Mesodermal cell (in vitro differentiated cells): ENCODE measurements around the gene SMAD2.
"Not testable (repeated sequence)": the region's sequence is repeated elsewhere in the genome, so short reads cannot be mapped to it uniquely, and the experiment has no call there.

Source experiments
- H3K27ac ChIP-seq: 2 replicates; pipeline ENCODE4 v1.7.0; 2013; ENCODE audit warnings: mild to moderate bottlenecking, low read depth, low read length, moderate library complexity; ENCODE audit not compliant: severe bottlenecking
- H3K36me3 ChIP-seq: 2 replicates; pipeline ENCODE4 v1.7.1; 2013; ENCODE audit warnings: mild to moderate bottlenecking, low read length, moderate library complexity; ENCODE audit not compliant: control insufficient read depth, insufficient read depth
- H3K4me1 ChIP-seq: one replicate; pipeline ENCODE4 v1.7.1; 2013; ENCODE audit warnings: mild to moderate bottlenecking, low read length; ENCODE audit not compliant: insufficient read depth, control insufficient read depth, poor library complexity, severe bottlenecking
- H3K4me3 ChIP-seq: 2 replicates; pipeline ENCODE4 v1.7.0; 2013; ENCODE audit warnings: low read length, control low read depth, mild to moderate bottlenecking; ENCODE audit not compliant: insufficient read depth, poor library complexity, severe bottlenecking; ENCODE audit errors: extremely low read depth
- H3K9me3 ChIP-seq: 2 replicates; pipeline ENCODE4 v1.7.1; 2013; ENCODE audit warnings: mild to moderate bottlenecking, low read length, moderate library complexity; ENCODE audit not compliant: control insufficient read depth
- WGBS, 2 experiments: methylation state at CpG; one replicate each; pipeline ENCODE4 v1.1.5; 2013; ENCODE audit warnings: missing lambda C conversion rate in 2 of 2; ENCODE audit not compliant: insufficient coverage in 2 of 2; 5-methylcytosine and 5-hydroxymethylcytosine counted together

The SMAD2 gene

DNA sequence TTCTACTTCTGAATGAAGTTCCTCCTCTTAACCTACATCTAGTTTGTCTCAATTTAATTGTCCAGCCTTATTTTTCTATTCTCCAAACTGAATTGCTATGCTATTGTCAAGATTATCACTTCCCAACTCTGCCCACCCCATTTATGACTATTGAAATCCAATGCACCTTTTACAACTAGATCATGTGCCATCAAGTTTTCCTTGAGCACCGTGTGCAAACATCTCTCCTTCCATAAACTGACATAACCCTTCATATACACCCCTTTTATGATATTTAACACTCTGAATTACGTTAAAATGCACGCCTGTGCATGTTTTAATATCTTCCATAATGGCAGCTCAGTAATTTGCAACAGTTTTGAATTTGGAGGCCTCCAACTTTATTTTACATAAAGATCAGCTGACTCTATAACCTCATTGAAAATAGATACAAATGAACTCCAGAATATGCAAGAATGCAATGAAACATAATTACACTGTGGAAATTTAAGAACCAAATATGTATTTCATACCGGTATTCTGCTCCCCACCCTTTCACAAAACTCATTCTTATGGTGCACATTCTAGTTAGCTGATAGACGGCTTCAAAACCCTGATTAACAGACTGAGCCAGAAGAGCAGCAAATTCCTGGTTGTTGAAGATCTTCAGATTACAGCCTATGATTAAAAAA is 85.5 kb downstream of the SMAD2 start:
- Histone ChIP-seq H3K4me3 (no peak overlapping the region), H3K27ac (no peak overlapping the region), H3K4me1 (no peaks in the 10 kb centered on the region), H3K9me3 (no peaks in the 10 kb centered on the region), H3K36me3 (peaks cover 66% of the 10 kb centered on the region)
- WGBS, 2 experiments = 70 to 93% methylated on average over 1 to 3 of the region's 5 CpGs

DNA sequence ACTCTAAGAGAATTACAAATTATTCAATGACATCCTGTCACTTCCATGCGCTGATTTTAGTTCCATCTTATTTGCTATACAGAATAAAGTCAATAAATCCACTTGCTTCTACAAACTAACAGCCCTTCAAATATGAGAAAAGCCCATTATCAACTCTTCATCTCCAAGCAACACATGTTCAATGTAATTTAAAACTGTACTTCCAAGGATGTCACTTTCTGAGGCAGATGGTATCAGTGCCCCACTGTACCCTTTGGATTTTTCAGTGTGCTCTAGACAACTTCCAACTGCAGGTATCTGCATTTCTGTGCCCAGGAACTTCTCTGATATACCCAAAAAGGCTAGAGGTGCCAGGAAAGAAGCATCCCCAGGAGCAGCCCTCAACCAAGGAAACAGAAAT is 87.6 kb downstream of the SMAD2 start:
- Histone ChIP-seq H3K9me3 (no peaks in the 10 kb centered on the region), H3K36me3 (peaks cover 74% of the 10 kb centered on the region), H3K4me1 (no peaks in the 10 kb centered on the region), H3K4me3 (no peak overlapping the region), H3K27ac (no peak overlapping the region)
- WGBS, 2 experiments = 100% methylated on average over 1 of the region's 1 CpG

DNA sequence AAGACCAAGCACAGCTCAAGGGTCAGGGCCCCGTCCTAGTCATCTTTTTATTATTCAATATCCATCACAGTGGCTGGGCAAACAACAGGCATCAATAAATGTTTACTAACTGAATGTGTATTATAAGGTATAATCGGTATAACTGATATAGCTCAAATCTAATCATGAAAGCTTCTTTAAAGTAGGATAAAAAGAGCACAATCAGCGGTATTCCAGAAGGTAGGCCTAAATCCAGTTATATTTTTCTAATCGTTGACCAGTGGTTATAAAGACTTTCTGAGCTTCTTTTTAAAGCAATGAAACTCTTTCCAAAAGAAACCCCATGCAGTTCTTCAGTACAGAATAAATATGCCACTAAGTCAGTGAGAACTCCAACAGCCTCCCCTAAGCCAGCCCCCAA is 92.1 kb downstream of the SMAD2 start:
- H3K36me3 ChIP-seq = peaks cover 92% of the 10 kb centered on the region
- no peaks in the 10 kb centered on the region for H3K9me3 ChIP-seq
- 94 to 100% methylated on average over 2 of the region's 4 CpGs for WGBS, 2 experiments

DNA sequence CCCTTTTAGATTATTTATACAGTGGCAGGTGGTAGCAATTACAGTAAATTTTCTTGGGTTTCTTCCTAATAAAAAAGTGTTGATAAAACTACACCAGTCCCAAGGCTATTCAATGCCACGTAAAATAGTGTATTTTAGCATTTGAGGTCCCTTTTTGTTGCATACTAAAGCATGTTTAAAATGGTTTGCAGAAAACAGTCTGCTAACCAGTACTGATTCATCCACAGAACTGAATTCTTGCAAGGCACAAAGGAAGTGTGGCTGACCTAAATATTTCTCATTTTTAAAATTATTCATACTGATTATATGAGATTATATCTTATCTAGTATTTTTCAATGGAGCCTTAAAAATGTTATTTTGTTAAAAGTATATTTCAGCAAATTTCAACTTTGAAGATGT is 98.1 kb downstream of the SMAD2 start:
- no peaks in the 10 kb centered on the region for H3K4me1 ChIP-seq
- no peak overlapping the region for H3K4me3 ChIP-seq
- no peak overlapping the region for H3K27ac ChIP-seq
- 100% methylated on average over 1 of the region's 1 CpG; no CpG with 5 or more reads in 1 of the 2 experiments for whole genome bisulfite sequencing, 2 experiments
- H3K9me3 ChIP-seq = no peaks in the 10 kb centered on the region
- H3K36me3 ChIP-seq = peaks cover 76% of the 10 kb centered on the region

More for the DNA sequence above, 92.1 kb downstream of the SMAD2 start:
- no peak overlapping the region for H3K27ac ChIP-seq
- H3K4me1 ChIP-seq = no peaks in the 10 kb centered on the region
- no peak overlapping the region for H3K4me3 ChIP-seq

DNA sequence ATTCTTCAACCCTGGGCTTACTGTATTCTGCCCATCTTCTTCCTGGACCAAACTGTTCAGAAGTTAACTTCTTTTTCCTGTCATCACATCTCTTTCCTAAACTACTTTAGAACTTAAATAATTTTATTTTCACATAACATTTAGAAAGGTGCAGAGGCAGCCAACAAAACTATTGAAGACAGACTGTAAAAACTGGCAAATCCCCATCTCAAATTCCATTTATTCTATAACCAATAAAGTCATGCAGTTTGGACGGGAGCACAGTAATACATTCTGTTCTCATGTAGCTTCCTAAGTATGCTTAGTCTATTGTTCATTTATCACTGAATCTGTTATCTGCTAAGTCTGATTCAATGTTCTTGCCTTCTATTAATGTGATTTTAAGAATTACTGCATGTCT is 99.1 kb downstream of the SMAD2 start:
- Histone ChIP-seq H3K27ac (no peak overlapping the region), H3K4me1 (no peaks in the 10 kb centered on the region), H3K9me3 (no peaks in the 10 kb centered on the region), H3K4me3 (no peak overlapping the region), H3K36me3 (peaks cover 74% of the 10 kb centered on the region)
- 100% methylated on average over 1 of the region's 1 CpG for WGBS, 2 experiments

DNA sequence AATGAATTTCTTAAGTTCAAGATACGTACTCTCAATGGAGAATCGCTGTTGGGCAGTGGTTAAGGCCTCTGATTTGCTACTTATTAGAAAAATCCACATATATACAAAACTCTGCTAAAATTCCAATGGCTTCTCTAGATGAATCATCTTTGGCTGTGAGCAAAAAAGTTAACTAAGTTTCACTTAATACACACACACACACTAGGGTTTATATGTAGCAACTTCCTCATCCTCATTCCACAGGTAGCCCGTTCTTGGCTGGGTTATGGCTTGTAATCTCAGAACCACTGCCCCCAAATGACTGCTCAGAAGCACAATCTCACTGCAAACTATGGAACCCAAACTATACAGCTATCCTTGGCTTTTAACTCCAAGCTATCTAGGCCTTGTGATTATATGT is 99.7 kb downstream of the SMAD2 start:
- WGBS, 2 experiments = 100% methylated on average over 2 of the region's 3 CpGs
- peaks cover 75% of the 10 kb centered on the region for H3K36me3 ChIP-seq
- no peak overlapping the region for H3K27ac ChIP-seq
- H3K4me3 ChIP-seq = no peak overlapping the region
- H3K4me1 ChIP-seq = no peaks in the 10 kb centered on the region
- no peaks in the 10 kb centered on the region for H3K9me3 ChIP-seq

DNA sequence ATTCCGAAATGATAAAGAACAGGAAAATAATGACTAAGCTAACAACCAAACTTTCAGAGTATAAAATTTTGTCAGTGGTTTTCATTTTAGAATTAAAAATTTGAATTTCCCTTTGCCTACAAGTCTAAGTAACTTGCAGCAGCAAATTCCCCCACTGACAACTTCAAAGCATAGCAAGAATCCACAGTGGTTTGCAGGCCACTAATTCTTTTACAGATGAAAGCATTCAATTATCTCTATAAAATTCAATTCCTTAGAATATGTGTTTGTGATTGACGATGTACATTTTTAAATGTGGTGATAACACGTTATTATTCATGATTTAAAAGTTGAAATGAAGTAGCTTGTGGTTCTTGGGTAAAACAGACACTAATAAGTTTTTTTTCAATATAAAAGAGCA is 100.6 kb downstream of the SMAD2 start:
- H3K9me3 ChIP-seq = no peaks in the 10 kb centered on the region
- H3K4me3 ChIP-seq = no peak overlapping the region
- H3K27ac ChIP-seq = no peak overlapping the region
- no peaks in the 10 kb centered on the region for H3K4me1 ChIP-seq
- H3K36me3 ChIP-seq = peaks cover 73% of the 10 kb centered on the region
- no CpG with 5 or more reads among the region's 3 CpGs for WGBS, 2 experiments

DNA sequence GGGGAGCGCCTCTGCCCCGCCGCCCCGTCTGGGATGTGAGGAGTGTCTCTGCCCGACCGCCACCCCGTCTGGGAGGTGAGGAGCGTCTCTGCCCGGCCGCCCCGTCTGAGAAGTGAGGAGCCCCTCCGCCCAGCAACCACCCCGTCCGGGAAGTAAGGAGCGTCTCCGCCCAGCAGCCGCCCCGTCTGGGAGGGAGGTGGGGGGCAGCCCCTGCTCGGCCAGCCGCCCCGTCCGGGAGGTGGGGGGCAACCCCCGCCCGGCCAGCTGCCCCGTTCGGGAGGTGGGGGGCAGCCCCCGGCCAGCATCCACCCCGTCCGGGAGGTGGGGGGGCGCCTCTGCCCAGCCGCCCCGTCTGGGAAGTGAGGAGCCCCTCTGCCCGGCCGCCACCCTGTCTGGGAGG is 102.4 kb downstream of the SMAD2 start:
- H3K4me3 ChIP-seq, H3K4me1 ChIP-seq, H3K9me3 ChIP-seq, H3K27ac ChIP-seq: not testable (repeated sequence)
- 97 to 98% methylated on average over 9 to 18 of the region's 34 CpGs for WGBS, 2 experiments
- peaks cover 55% of the 10 kb centered on the region for H3K36me3 ChIP-seq

DNA sequence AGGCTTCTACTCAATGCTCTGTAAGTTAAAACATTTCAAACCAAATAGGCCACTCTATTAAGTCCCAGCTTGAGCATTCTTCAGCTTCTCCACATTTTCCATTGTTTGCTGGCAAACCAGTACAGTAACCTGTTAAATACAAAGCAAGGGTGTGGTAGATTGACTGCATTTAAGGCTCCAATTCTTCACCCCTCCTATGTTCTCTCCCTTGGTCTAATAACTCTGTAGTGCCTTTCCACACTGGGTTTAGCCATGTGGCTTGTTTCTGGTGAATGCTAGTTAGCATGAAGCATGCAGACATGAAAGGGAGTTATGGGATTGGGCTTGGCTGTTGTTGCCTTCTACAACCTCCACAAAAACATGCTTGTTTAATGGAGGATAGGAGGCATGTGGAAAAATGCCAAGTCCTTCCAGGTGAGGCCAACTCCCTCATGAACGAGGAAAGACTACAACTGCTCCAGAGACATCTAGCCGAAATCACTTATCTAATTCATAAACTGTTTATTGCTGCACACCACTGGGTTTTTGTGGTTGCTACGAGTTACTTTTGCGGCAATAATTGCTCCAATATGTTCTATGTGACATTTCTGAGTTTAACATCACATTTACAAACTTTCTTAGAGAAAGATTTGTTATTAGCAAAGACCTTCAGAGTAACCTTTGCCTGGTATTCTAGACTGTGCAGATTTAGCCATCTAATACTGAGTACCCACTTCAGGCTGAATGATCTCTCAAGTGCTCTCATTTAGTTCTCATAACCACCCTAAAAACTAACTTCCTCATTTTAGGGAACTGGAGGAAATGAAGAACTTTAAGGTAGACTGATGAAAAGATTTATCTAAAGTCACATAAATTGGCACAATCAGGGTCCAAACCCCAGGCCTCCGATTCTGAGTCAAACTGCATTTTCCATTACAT is 104.0 kb downstream of the SMAD2 start:
- Histone ChIP-seq H3K9me3 (no peaks in the 10 kb centered on the region), H3K36me3 (peaks cover 41% of the 10 kb centered on the region), H3K27ac (no peak overlapping the region), H3K4me3 (no peak overlapping the region), H3K4me1 (no peaks in the 10 kb centered on the region)
- WGBS, 2 experiments = 84 to 88% methylated on average over 2 to 4 of the region's 5 CpGs

DNA sequence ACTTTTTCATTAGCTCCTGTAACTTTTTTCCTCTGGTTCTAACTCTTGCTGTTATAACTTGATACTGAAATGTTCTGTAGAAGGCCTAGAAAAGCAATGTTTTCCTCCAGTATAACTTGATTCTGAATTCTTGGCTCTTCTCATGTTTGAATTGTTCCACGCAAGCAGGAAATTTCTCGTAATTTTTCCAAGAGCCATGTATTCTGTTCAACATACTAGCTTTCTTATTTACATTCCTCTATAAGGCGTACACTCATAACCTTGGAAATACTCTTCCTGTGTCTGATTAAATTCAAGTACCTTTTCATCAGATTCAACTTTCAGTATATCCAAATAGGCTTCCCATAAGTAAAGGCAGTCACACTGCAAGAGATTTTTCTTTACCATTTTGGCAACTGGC is 109.1 kb downstream of the SMAD2 start:
- Histone ChIP-seq H3K27ac (no peak overlapping the region), H3K4me3 (no peak overlapping the region), H3K4me1 (no peaks in the 10 kb centered on the region), H3K36me3 (peaks cover 14% of the 10 kb centered on the region), H3K9me3 (no peaks in the 10 kb centered on the region)
- 92 to 96% methylated on average over 3 of the region's 3 CpGs for WGBS, 2 experiments

DNA sequence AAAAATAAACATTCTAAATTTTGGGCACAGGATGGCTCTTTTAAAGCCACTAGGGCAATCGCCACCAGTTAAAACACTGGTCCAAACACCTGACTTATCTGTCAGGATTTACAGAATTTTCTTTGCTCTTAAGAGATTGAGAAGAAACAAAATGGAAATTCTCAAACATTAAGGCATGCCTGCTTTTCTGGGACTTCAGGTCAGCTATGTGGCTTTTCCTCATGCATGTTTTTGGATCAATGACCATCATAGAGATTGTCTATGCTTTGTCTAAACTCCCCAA is 112.7 kb downstream of the SMAD2 start:
- Histone ChIP-seq H3K4me1 (peaks cover 2% of the 10 kb centered on the region), H3K27ac (no peak overlapping the region), H3K4me3 (no peak overlapping the region), H3K9me3 (no peaks in the 10 kb centered on the region), H3K36me3 (peaks cover 5% of the 10 kb centered on the region)
- whole genome bisulfite sequencing, 2 experiments = 100% methylated on average over 1 of the region's 1 CpG; no CpG with 5 or more reads in 1 of the 2 experiments
